ENCODE results near the gene NTRK1. TPM values are rescaled to one million over a fixed set of nuclear protein-coding genes. Genes with fewer than 3 reads are reported as not detected.

Gene NTRK1
- polyA plus RNA-seq, 10 donors: 0.17 to 1.1 (median 0.60) TPM

GRCh38 chr1:156880473-156880872, 19.8 kb downstream of the NTRK1 start:
- DNase-seq: no peak

- DNase-seq: no peak
Measured at GRCh38 chr1:156881101-156881500, 20.4 kb downstream of the NTRK1 start.

GRCh38 chr1:156881663-156882062, 21.0 kb downstream of the NTRK1 start:
- DNase-seq: no peak

- no peak for DNase-seq
Measured at GRCh38 chr1:156882543-156882942, 21.9 kb downstream of the NTRK1 start.

GRCh38 chr1:156883919-156884318, 23.3 kb downstream of the NTRK1 start:
- no peak for DNase-seq

- peak in 1 of 3 donors; percentile 75 for DNase-seq
Measured at GRCh38 chr1:156884560-156885184, 24.0 kb downstream of the NTRK1 start.

- no peak for DNase-seq
Measured at GRCh38 chr1:156885314-156885713, 24.6 kb downstream of the NTRK1 start.

- DNase-seq: no peak
Measured at GRCh38 chr1:156885880-156886355, 25.3 kb downstream of the NTRK1 start.

- peak in 1 of 3 donors; percentile 37 for DNase-seq
Measured at GRCh38 chr1:156886583-156887281, 26.1 kb downstream of the NTRK1 start.

GRCh38 chr1:156887317-156887716, 26.7 kb downstream of the NTRK1 start:
- no peak for DNase-seq

GRCh38 chr1:156887734-156888133, 27.1 kb downstream of the NTRK1 start:
- DNase-seq: no peak

GRCh38 chr1:156889802-156890580, 29.3 kb downstream of the NTRK1 start:
- DNase-seq: peak; percentile 77 to 92 (median 88)

- peak; percentile 87 to 96 (median 94) for DNase-seq
Measured at GRCh38 chr1:156892190-156893047, 31.8 kb downstream of the NTRK1 start.

GRCh38 chr1:156893048-156893953, 32.6 kb downstream of the NTRK1 start, which contains the start of gene PEAR1:
Gene PEAR1, plus strand, starts transcription at chr1:156893718. Its CDS starts 10,209 bp downstream, at chr1:156903927.
- DNase-seq: peak in 2 of 3 donors; percentile 73 to 87

GRCh38 chr1:156894001-156894400, 33.3 kb downstream of the NTRK1 start:
- DNase-seq: peak in 1 of 3 donors; percentile 64

GRCh38 chr1:156894711-156895454, 34.2 kb downstream of the NTRK1 start:
- DNase-seq: peak in 1 of 3 donors; percentile 78

GRCh38 chr1:156895455-156895812, 34.8 kb downstream of the NTRK1 start:
- DNase-seq: no peak

- DNase-seq: no peak
Measured at GRCh38 chr1:156895927-156896326, 35.3 kb downstream of the NTRK1 start.

- peak in 1 of 3 donors; percentile 88 for DNase-seq
Measured at GRCh38 chr1:156896490-156897033, 35.9 kb downstream of the NTRK1 start.
